OCI-LY7 (cell line): ENCODE results near the gene NIP7.

Experiments
- EZH2phosphoT487 ChIP-seq: fragments of 200-600 bp; sonication (generic); IDR thresholded peaks from 2 replicates; pipeline ENCODE4 v1.6.1; 2018; ENCODE audit warnings: low read depth, borderline replicate concordance, mild to moderate bottlenecking, mixed run types, antibody characterized with exemption, low read length, moderate library complexity, mixed read lengths
- TF ChIP-seq, protein P1 (sequence below): fragments of 200-600 bp; sonication (generic); conservative IDR thresholded peaks from 2 replicates; pipeline ENCODE4 v1.5.1; 2014; ENCODE audit warnings: mild to moderate bottlenecking, antibody characterized with exemption, low read length, moderate library complexity, mixed read lengths

DNA sequence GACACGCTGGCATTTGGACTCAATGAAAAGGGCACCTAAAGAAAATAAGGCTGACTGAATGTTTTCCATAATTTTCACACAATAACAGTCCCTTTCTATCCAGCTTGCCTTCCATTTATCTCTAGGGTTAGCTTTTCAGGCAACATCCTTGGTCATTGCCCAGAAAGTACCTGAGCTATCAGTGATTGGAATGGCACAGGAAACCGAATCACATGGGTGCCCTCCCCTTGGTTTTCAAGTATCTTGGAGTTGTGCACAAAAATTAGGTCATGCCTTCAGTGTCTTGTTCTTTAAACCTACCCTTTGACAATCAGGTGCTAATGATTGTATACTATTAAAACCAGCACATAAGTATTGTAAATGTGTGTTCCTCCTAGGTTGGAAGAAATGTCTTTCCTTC is 31.7 kb upstream of the NIP7 start:
- TF ChIP-seq, protein P1, sequence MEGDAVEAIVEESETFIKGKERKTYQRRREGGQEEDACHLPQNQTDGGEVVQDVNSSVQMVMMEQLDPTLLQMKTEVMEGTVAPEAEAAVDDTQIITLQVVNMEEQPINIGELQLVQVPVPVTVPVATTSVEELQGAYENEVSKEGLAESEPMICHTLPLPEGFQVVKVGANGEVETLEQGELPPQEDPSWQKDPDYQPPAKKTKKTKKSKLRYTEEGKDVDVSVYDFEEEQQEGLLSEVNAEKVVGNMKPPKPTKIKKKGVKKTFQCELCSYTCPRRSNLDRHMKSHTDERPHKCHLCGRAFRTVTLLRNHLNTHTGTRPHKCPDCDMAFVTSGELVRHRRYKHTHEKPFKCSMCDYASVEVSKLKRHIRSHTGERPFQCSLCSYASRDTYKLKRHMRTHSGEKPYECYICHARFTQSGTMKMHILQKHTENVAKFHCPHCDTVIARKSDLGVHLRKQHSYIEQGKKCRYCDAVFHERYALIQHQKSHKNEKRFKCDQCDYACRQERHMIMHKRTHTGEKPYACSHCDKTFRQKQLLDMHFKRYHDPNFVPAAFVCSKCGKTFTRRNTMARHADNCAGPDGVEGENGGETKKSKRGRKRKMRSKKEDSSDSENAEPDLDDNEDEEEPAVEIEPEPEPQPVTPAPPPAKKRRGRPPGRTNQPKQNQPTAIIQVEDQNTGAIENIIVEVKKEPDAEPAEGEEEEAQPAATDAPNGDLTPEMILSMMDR = no peak
- no peak for TF ChIP-seq EZH2phosphoT487
